DND-41 (cell line): Measurements from ENCODE around the gene POLG2.

Experiments
- ATAC-seq: fragments of 200-7000 bp; cut with Tn5 transposase; 3 replicates; pipeline ENCODE4 v1.9.1; 2021; ENCODE audit warnings: low read depth; ENCODE audit not compliant: insufficient read depth
- DNase-seq: peaks from one replicate; pipeline ENCODE4 v3.0.0-alpha.2; 2020
- H2AFZ ChIP-seq: 2 replicates; pipeline ENCODE4 v1.6.0; 2012; ENCODE audit warnings: low read depth, low read length
- H3K27ac ChIP-seq: 2 replicates; pipeline ENCODE4 v1.5.1; 2012; ENCODE audit warnings: low read length, inconsistent platforms
- H3K27me3 ChIP-seq: fragments of 200-600 bp; sonication (generic); 2 replicates; pipeline ENCODE4 v1.6.0; 2012; ENCODE audit warnings: low read length, mild to moderate bottlenecking, inconsistent platforms; ENCODE audit not compliant: insufficient read depth, poor library complexity
- H3K36me3 ChIP-seq: 2 replicates; pipeline ENCODE4 v1.5.1; 2012; ENCODE audit warnings: low read length, inconsistent platforms; ENCODE audit not compliant: insufficient read depth
- H3K4me1 ChIP-seq: 2 replicates; pipeline ENCODE4 v1.5.1; 2012; ENCODE audit warnings: mild to moderate bottlenecking, low read length; ENCODE audit not compliant: insufficient read depth
- H3K4me2 ChIP-seq: 2 replicates; pipeline ENCODE4 v1.6.0; 2012; ENCODE audit warnings: mild to moderate bottlenecking, moderate library complexity, low read length, inconsistent platforms; ENCODE audit not compliant: insufficient read depth
- H3K4me3 ChIP-seq, 2 experiments: fragments of 200-600 bp in 1 of 2; shearing (Covaris generic) in 1 of 2; 2 replicates each; pipeline ENCODE4 v1.5.1; 2012 to 2016; ENCODE audit warnings: inconsistent platforms in 2 of 2, low read length in 2 of 2, mild to moderate bottlenecking in 2 of 2, low read depth in 1 of 2, moderate library complexity in 1 of 2
- H3K79me2 ChIP-seq: 2 replicates; pipeline ENCODE4 v1.6.0; 2012; ENCODE audit warnings: low read length, inconsistent platforms; ENCODE audit not compliant: insufficient read depth
- H3K9ac ChIP-seq: 2 replicates; pipeline ENCODE4 v1.6.0; 2012; ENCODE audit warnings: low read depth, mild to moderate bottlenecking, inconsistent platforms, low read length, moderate library complexity
- H3K9me3 ChIP-seq: 2 replicates; pipeline ENCODE4 v1.5.1; 2012; ENCODE audit warnings: low read length, moderate library complexity, mild to moderate bottlenecking, inconsistent platforms; ENCODE audit not compliant: insufficient read depth, severe bottlenecking
- H4K20me1 ChIP-seq: 2 replicates; pipeline ENCODE4 v1.6.0; 2012; ENCODE audit warnings: low read length; ENCODE audit not compliant: insufficient read depth
- CTCF ChIP-seq: IDR thresholded peaks from 2 replicates; pipeline ENCODE4 v1.5.1; 2012; ENCODE audit warnings: borderline replicate concordance, low read length, moderate library complexity, mild to moderate bottlenecking; ENCODE audit not compliant: poor library complexity, severe bottlenecking; ENCODE audit errors: extremely low read depth
- EZH2 ChIP-seq: IDR thresholded peaks from 3 replicates; pipeline ENCODE4 v1.6.1; 2012; ENCODE audit warnings: borderline replicate concordance, low read depth, mild to moderate bottlenecking, moderate library complexity, low read length, inconsistent platforms; ENCODE audit not compliant: severe bottlenecking

POLG2 gene

GRCh38 chr17:64538508-64539130 lies 41.8 kb upstream of the POLG2 start:
- TF ChIP-seq CTCF (no peak), EZH2 (no peak)
- Histone ChIP-seq H4K20me1 (no peaks in the 10 kb centered on the region), H2AFZ (no peak overlapping the region), H3K9me3 (no peaks in the 10 kb centered on the region), H3K4me1 (no peaks in the 10 kb centered on the region), H3K36me3 (peaks cover 80% of the 10 kb centered on the region), H3K27ac (no peak overlapping the region), H3K4me3 (no peak overlapping the region), H3K79me2 (no peaks in the 10 kb centered on the region), H3K27me3 (no peaks in the 10 kb centered on the region), H3K4me2 (no peak overlapping the region), H3K9ac (no peak overlapping the region)
- ATAC-seq (no peak), DNase-seq (no peak)

- H4K20me1 ChIP-seq = no peaks in the 10 kb centered on the region
- H3K36me3 ChIP-seq = peaks cover 86% of the 10 kb centered on the region
- H3K79me2 ChIP-seq = no peaks in the 10 kb centered on the region
- no peaks in the 10 kb centered on the region for H3K4me1 ChIP-seq
- no peak overlapping the region for H3K4me2 ChIP-seq
- no peak for DNase-seq
- H2AFZ ChIP-seq = no peak overlapping the region
- no peaks in the 10 kb centered on the region for H3K9me3 ChIP-seq
- no peak overlapping the region for H3K27ac ChIP-seq
- H3K9ac ChIP-seq = no peak overlapping the region
- no peak overlapping the region for H3K4me3 ChIP-seq
- TF ChIP-seq EZH2 (no peak), CTCF (no peak)
- no peaks in the 10 kb centered on the region for H3K27me3 ChIP-seq
- ATAC-seq = no peak
These were observed 40.6 kb upstream of the POLG2 start for GRCh38 chr17:64537488-64537887.

GRCh38 chr17:64536913-64537312 lies 40.1 kb upstream of the POLG2 start:
- Histone ChIP-seq H3K27me3 (no peaks in the 10 kb centered on the region), H3K27ac (no peak overlapping the region), H3K9ac (no peak overlapping the region), H4K20me1 (no peaks in the 10 kb centered on the region), H3K9me3 (no peaks in the 10 kb centered on the region), H2AFZ (no peak overlapping the region), H3K4me1 (no peaks in the 10 kb centered on the region), H3K79me2 (no peaks in the 10 kb centered on the region), H3K4me2 (no peak overlapping the region), H3K36me3 (peaks cover 88% of the 10 kb centered on the region), H3K4me3 (no peak overlapping the region)
- ATAC-seq (no peak), DNase-seq (no peak)
- TF ChIP-seq CTCF (no peak), EZH2 (no peak)
